Activated CD8-positive, alpha-beta memory T cell treated with anti-CD3 and anti-CD28 coated beads, Interleukin-2, amount 50 U/mL, for 24 hours (primary cell): ENCODE data around the gene SH3BGR.
A peak's percentile ranks its signal among the peaks of the same experiment; 100 is the strongest.
"Not testable (repeated sequence)": the region's sequence is repeated elsewhere in the genome, so short reads cannot be mapped to it uniquely, and the experiment has no call there.

Experiments used
- DNase-seq: peaks from one replicate; pipeline ENCODE4 v3.0.0-alpha.2; 2020; ENCODE audit errors: extremely low read depth

SH3BGR gene

GRCh38 chr21:39451332-39452206 lies at the start of gene SH3BGR:
SH3BGR (plus strand) TSS chr21:39451970; CDS start chr21:39452097, 127 bp downstream.
- DNase-seq = no peak

GRCh38 chr21:39406065-39406464 lies 45.7 kb upstream of the SH3BGR start:
- DNase-seq = no peak

GRCh38 chr21:39419204-39419603 lies 32.6 kb upstream of the SH3BGR start:
- not testable (repeated sequence) for DNase-seq

GRCh38 chr21:39422527-39423241 lies 29.1 kb upstream of the SH3BGR start:
- no peak for DNase-seq

- DNase-seq = no peak
These were observed 22.3 kb upstream of the SH3BGR start for GRCh38 chr21:39429445-39429844.

- DNase-seq = no peak
These were observed 21.8 kb upstream of the SH3BGR start for GRCh38 chr21:39430016-39430415.

GRCh38 chr21:39430457-39430856 lies 21.3 kb upstream of the SH3BGR start:
- DNase-seq = no peak

GRCh38 chr21:39430954-39431353 lies 20.8 kb upstream of the SH3BGR start:
- no peak for DNase-seq

- no peak for DNase-seq
These were observed 16.8 kb upstream of the SH3BGR start for GRCh38 chr21:39434950-39435349.

GRCh38 chr21:39439232-39439631 lies 12.5 kb upstream of the SH3BGR start:
- no peak for DNase-seq

GRCh38 chr21:39441502-39442475 lies 10.0 kb upstream of the SH3BGR start:
- DNase-seq = no peak

GRCh38 chr21:39444421-39445180 lies 7.2 kb upstream of the SH3BGR start:
- DNase-seq = no peak

- peak; percentile 62 for DNase-seq
These were observed 6.2 kb upstream of the SH3BGR start, which contains the start of gene LCA5L for GRCh38 chr21:39445321-39446269. LCA5L (minus strand) TSS chr21:39445778; CDS start chr21:39428493, 17,285 bp downstream.

- no peak for DNase-seq
These were observed 4.5 kb upstream of the SH3BGR start for GRCh38 chr21:39447264-39447663.

- no peak for DNase-seq
These were observed 618 bp downstream of the SH3BGR start for GRCh38 chr21:39452207-39452969.

GRCh38 chr21:39452970-39453342 lies 1.2 kb downstream of the SH3BGR start:
- DNase-seq = no peak

GRCh38 chr21:39453571-39454179 lies 1.9 kb downstream of the SH3BGR start:
- DNase-seq = no peak

GRCh38 chr21:39454949-39455668 lies 3.3 kb downstream of the SH3BGR start:
- no peak for DNase-seq
